Left hindlimb (tissue), 1 donor: ENCODE results near the gene MARCHF7.
A peak's percentile ranks its signal among the peaks of the same experiment; 100 is the strongest.
"Not testable (repeated sequence)": the region's sequence is repeated elsewhere in the genome, so short reads cannot be mapped to it uniquely, and the experiment has no call there.

Experiments used
- DNase-seq: peaks from one replicate; pipeline ENCODE4 v3.0.0-alpha.2; 2018

The MARCHF7 gene

GRCh38 chr2:159712143-159712928 lies at the start of gene MARCHF7:
TSS of gene MARCHF7 (plus strand) at chr2:159712506. CDS start at chr2:159729023, 16,517 bp downstream.
- peak; percentile 97 for DNase-seq

GRCh38 chr2:159667423-159667822 lies 44.9 kb upstream of the MARCHF7 start:
- not testable (repeated sequence) for DNase-seq

- DNase-seq = no peak
These were observed 41.3 kb upstream of the MARCHF7 start for GRCh38 chr2:159671047-159671446.

GRCh38 chr2:159677654-159678053 lies 34.7 kb upstream of the MARCHF7 start:
- no peak for DNase-seq

GRCh38 chr2:159680692-159681091 lies 31.6 kb upstream of the MARCHF7 start:
- no peak for DNase-seq

GRCh38 chr2:159683817-159684216 lies 28.5 kb upstream of the MARCHF7 start:
- no peak for DNase-seq

GRCh38 chr2:159684796-159685195 lies 27.5 kb upstream of the MARCHF7 start:
- no peak for DNase-seq

GRCh38 chr2:159694500-159695040 lies 17.7 kb upstream of the MARCHF7 start:
- no peak for DNase-seq

- DNase-seq = no peak
These were observed 16.4 kb upstream of the MARCHF7 start for GRCh38 chr2:159695795-159696448.

GRCh38 chr2:159703491-159703890 lies 8.8 kb upstream of the MARCHF7 start:
- DNase-seq = no peak

GRCh38 chr2:159706385-159706980 lies 5.8 kb upstream of the MARCHF7 start:
- no peak for DNase-seq

- no peak for DNase-seq
These were observed 4.1 kb upstream of the MARCHF7 start for GRCh38 chr2:159708066-159708760.

GRCh38 chr2:159710601-159711180 lies 1.6 kb upstream of the MARCHF7 start:
- no peak for DNase-seq

GRCh38 chr2:159711562-159712142 lies 654 bp upstream of the MARCHF7 start:
- DNase-seq = no peak

GRCh38 chr2:159712929-159713420 lies 669 bp downstream of the MARCHF7 start:
- no peak for DNase-seq

- no peak for DNase-seq
These were observed 1.4 kb downstream of the MARCHF7 start for GRCh38 chr2:159713631-159714246.

GRCh38 chr2:159714247-159714930 lies 2.1 kb downstream of the MARCHF7 start:
- DNase-seq = no peak

- no peak for DNase-seq
These were observed 3.1 kb downstream of the MARCHF7 start for GRCh38 chr2:159715451-159715850.

- not testable (repeated sequence) for DNase-seq
These were observed 4.1 kb downstream of the MARCHF7 start for GRCh38 chr2:159716409-159716808.

GRCh38 chr2:159716857-159717256 lies 4.6 kb downstream of the MARCHF7 start:
- DNase-seq = no peak

GRCh38 chr2:159720676-159721075 lies 8.4 kb downstream of the MARCHF7 start:
- DNase-seq = no peak
